Neural crest cell (in vitro differentiated cells): ENCODE results near the gene GLG1. TPM values are rescaled to one million over a fixed set of nuclear protein-coding genes. Genes with fewer than 3 reads are reported as not detected.

Experiments
- DNase-seq: peaks from one replicate; pipeline ENCODE4 v3.0.0; 2021; ENCODE audit warnings: low read depth, mixed read lengths, low spot score
- H3K27ac Mint-ChIP-seq: one replicate; pipeline ENCODE4 v1.8.0; 2021; ENCODE audit warnings: mild to moderate bottlenecking, mixed read lengths; ENCODE audit not compliant: unreplicated experiment
- H3K27me3 Mint-ChIP-seq: 2 replicates; pipeline ENCODE4 v1.8.0; 2021; ENCODE audit warnings: low read depth, mild to moderate bottlenecking, mixed read lengths
- H3K36me3 Mint-ChIP-seq: 2 replicates; pipeline ENCODE4 v1.8.0; 2021; ENCODE audit warnings: low read depth, mild to moderate bottlenecking, mixed read lengths
- H3K4me1 Mint-ChIP-seq: 2 replicates; pipeline ENCODE4 v1.8.0; 2021; ENCODE audit warnings: mixed read lengths
- H3K4me3 Mint-ChIP-seq: one replicate; pipeline ENCODE4 v1.8.0; 2021; ENCODE audit warnings: mild to moderate bottlenecking, mixed read lengths
- H3K9me3 Mint-ChIP-seq: 2 replicates; pipeline ENCODE4 v1.8.0; 2021; ENCODE audit warnings: mixed read lengths
- total RNA-seq: library from RNA; stranded (reverse); gene quantifications from 2 replicates; pipeline ENCODE4 v1.2.1, GENCODE V29; 2021
- TF ChIP-seq, protein P1 (sequence below): fragments of 200-600 bp; sonication (generic); conservative IDR thresholded peaks from 2 replicates; pipeline ENCODE4 v1.5.0; 2021; ENCODE audit warnings: antibody characterized with exemption, mild to moderate bottlenecking

Gene GLG1
- total RNA-seq, 1 donor from 2014 or later: 117 TPM

DNA sequence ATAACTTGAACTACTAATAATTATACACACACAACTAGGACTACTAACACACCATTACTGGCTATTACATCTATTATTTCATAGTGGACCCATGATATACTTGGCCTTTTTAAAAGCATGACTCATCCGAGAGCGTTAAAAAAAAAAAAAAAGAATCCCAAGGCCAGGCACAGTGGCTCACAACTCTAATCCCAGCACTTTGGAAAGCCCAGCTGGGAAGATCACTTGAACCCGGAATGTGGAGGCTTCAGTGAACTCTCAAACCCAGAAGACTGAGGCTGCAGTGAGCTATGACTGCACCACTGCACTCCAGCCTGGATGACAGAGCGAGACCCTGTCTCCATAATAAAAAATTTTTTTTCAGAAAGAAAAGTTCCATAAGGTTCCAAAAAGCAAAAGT, 3.1 kb downstream of the GLG1 start:
- H3K27me3 Mint-ChIP-seq: no peaks in the 10 kb centered on the region
- H3K27ac Mint-ChIP-seq: no peak overlapping the region
- peak overlapping the region; percentile 82 for H3K4me3 Mint-ChIP-seq
- H3K36me3 Mint-ChIP-seq: peaks cover 3% of the 10 kb centered on the region
- peaks cover 46% of the 10 kb centered on the region for H3K4me1 Mint-ChIP-seq
- DNase-seq: no peak
- TF ChIP-seq, protein P1, sequence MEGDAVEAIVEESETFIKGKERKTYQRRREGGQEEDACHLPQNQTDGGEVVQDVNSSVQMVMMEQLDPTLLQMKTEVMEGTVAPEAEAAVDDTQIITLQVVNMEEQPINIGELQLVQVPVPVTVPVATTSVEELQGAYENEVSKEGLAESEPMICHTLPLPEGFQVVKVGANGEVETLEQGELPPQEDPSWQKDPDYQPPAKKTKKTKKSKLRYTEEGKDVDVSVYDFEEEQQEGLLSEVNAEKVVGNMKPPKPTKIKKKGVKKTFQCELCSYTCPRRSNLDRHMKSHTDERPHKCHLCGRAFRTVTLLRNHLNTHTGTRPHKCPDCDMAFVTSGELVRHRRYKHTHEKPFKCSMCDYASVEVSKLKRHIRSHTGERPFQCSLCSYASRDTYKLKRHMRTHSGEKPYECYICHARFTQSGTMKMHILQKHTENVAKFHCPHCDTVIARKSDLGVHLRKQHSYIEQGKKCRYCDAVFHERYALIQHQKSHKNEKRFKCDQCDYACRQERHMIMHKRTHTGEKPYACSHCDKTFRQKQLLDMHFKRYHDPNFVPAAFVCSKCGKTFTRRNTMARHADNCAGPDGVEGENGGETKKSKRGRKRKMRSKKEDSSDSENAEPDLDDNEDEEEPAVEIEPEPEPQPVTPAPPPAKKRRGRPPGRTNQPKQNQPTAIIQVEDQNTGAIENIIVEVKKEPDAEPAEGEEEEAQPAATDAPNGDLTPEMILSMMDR: no peak
- no peaks in the 10 kb centered on the region for H3K9me3 Mint-ChIP-seq

DNA sequence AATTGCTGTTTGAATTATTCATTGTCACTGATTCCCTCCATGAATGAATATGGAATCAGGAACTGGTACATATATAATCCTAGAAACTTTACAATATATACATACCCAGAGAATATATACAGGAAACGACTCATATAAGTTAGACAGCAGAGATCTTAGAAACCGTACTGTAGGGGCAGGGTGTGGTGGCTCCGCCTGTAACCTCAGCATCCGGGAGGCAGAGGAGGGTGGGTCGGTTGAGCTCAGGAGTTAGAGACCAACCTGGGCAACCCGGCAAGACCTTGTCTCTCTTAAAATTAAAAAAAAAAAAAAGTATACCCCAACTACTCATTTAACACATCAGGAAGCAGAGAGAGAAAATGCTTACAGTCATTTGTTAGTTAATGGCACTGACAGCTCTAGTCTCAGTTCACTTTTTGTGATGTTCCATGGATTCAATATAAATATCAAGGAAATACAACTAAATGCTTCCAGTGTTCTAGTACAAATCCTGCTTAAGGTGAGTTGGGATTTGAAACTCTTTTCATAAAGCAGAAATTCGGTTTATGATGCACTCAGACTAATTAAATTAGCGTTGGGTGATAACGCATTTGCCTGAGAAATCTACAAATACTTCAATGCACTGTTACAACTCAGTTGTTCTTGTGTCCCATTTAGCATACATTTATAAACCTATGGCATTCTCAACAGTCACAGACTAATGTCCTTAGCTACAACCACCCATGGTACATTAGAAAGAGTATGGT, 5.6 kb downstream of the GLG1 start:
- H3K27ac Mint-ChIP-seq: no peak overlapping the region
- H3K9me3 Mint-ChIP-seq: no peaks in the 10 kb centered on the region
- no peak for DNase-seq
- TF ChIP-seq, protein P1: no peak
- no peaks in the 10 kb centered on the region for H3K27me3 Mint-ChIP-seq
- peaks cover 8% of the 10 kb centered on the region for H3K36me3 Mint-ChIP-seq
- peaks cover 34% of the 10 kb centered on the region for H3K4me1 Mint-ChIP-seq
- H3K4me3 Mint-ChIP-seq: no peak overlapping the region

DNA sequence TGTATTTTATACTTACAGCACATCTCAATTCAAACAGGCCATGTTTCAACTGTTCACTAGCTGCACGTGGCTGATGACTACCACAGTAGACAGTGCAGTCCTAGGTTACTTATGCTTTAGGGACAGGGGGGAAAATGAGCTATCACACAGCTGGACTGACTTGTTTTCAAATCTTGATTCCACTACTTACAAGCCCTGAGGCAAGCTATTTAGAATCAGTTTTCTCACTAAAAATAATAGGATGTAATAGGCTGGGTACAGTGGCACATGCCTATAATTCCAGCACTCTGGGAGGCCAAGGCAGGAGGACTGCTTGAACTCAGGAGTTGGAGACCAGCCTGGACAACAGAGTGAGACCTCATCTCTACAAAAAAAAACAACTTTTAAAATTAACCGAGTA, 10.3 kb downstream of the GLG1 start:
- Mint-ChIP-seq H3K36me3 (peaks cover 8% of the 10 kb centered on the region), H3K4me1 (peaks cover 4% of the 10 kb centered on the region), H3K9me3 (no peaks in the 10 kb centered on the region), H3K27ac (no peak overlapping the region), H3K4me3 (no peak overlapping the region), H3K27me3 (no peaks in the 10 kb centered on the region)
- no peak for DNase-seq
- TF ChIP-seq, protein P1: no peak

DNA sequence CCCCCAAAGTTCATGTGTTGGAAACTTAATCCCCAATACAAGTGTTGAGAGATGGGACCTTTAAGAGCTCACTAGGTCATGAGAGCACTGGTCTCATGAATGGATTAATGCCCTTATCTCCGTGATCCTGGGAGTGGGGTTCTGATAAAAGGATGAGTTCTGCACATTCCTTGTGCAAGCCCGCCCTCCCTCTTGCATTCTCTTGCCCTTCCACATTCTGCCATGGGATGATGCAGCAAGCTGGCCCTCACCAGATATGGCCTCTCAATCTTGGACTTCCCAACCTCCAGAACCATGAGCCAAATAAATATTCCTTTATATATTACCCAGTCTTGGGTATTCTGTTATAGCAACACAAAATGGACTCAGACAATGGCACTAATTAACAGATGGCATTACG, 14.1 kb downstream of the GLG1 start:
- TF ChIP-seq, protein P1: no peak
- peaks cover 5% of the 10 kb centered on the region for H3K36me3 Mint-ChIP-seq
- H3K9me3 Mint-ChIP-seq: no peaks in the 10 kb centered on the region
- H3K27me3 Mint-ChIP-seq: no peaks in the 10 kb centered on the region
- H3K27ac Mint-ChIP-seq: no peak overlapping the region
- no peak for DNase-seq
- peaks cover 4% of the 10 kb centered on the region for H3K4me1 Mint-ChIP-seq
- H3K4me3 Mint-ChIP-seq: no peak overlapping the region

DNA sequence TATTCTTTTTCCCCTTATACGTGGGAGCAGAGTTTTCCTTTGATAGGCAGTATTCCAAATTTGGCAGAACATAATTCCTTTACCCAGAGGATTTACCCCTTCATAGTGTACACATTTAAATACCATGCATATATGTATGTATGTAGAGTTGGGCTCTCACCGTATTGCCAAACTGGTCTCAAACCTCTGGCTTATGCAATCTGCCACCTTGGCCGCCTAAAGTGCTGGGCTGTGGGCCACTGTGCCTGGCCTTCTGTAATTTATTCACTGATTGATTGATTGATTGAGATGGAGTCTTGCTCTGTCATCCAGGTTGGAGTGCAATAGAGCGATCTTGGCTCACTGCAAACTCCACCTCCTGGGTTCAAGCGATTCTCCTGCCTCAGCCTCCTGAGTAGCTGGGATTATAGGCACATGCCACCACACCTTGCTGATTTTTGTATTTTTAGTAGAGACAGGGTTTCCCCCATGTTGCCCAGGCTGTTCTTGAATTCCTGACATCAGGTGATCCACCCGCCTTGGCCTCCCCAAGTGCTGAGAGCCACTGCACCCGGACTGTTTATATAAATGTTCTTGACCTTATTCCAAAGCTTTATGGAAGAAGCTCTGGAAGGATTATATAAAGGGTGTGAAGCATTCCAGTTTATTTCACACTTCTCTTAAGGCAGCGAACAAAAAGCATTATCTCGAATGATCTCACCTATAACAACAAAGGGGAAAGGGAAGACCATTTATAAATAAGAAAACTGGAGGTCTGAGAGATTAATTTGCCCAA, 14.9 kb downstream of the GLG1 start:
- TF ChIP-seq, protein P1: no peak
- Mint-ChIP-seq H3K27ac (no peak overlapping the region), H3K27me3 (no peaks in the 10 kb centered on the region), H3K4me1 (peaks cover 4% of the 10 kb centered on the region), H3K4me3 (no peak overlapping the region), H3K36me3 (peaks cover 5% of the 10 kb centered on the region), H3K9me3 (no peaks in the 10 kb centered on the region)
- DNase-seq: no peak
